ENCODE measurements around the gene ZNF547. TPM values are rescaled to one million over a fixed set of nuclear protein-coding genes. Genes with fewer than 3 reads are reported as not detected.

ZNF547 gene
- total RNA-seq, 1 experiment from 2014 or later, result 1.4 TPM

- POLR2A ChIA-PET, result no interaction called here
- Histone ChIP-seq H4K20me1 (ENCODE audit: insufficient read depth) (no peaks in the 10 kb centered on the region), H2AFZ (ENCODE audit: low read depth, low read length, poor library complexity, severe bottlenecking) (no peak overlapping the region), H3K4me1 (ENCODE audit: control insufficient read depth in 1 of 2, insufficient read depth in 2 of 2, low read length in 2 of 2) (peaks cover 0 to 5% of the 10 kb centered on the region in 2 experiments; a peak in 1 of 4 replicates), H3K36me3 (ENCODE audit: control insufficient read depth in 1 of 2, insufficient read depth in 2 of 2, low read length in 2 of 2) (no peaks in the 10 kb centered on the region), H3K4me3 (replicated peaks in 1 of 2; ENCODE audit: low read depth in 1 of 2, low read length in 2 of 2) (no peak overlapping the region), H3K79me2 (ENCODE audit: insufficient read depth, low read length) (peaks cover 5% of the 10 kb centered on the region; the same call in 1 of the 2 replicates), H3K4me2 (ENCODE audit: low read length) (no peak overlapping the region), H3K27me3 (ENCODE audit: insufficient read depth, low read length) (no peaks in the 10 kb centered on the region), H3K9ac (ENCODE audit: low read length) (no peak overlapping the region), H3K27ac (ENCODE audit: low read depth, low read length) (no peak overlapping the region), H3K9me2 (ENCODE audit: insufficient read depth) (no peaks in the 10 kb centered on the region), H3K9me3 (ENCODE audit: control insufficient read depth in 1 of 2, insufficient read depth in 1 of 2, low read depth in 1 of 2, low read length in 2 of 2) (peaks cover 7 to 8% of the 10 kb centered on the region in 2 experiments; a peak in 2 of 4 replicates)
- TF ChIP-seq ELF1 (IDR thresholded peaks at IDR 0.05; ENCODE audit: borderline replicate concordance, low read depth) (no peak), RAD21 (IDR thresholded peaks at IDR 0.05; ENCODE audit: low read depth) (peak; percentile 71), JUND (IDR thresholded peaks at IDR 0.05) (no peak), TCF7L2 (IDR thresholded peaks at IDR 0.05; ENCODE audit: borderline replicate concordance, extremely low read depth, insufficient read depth, insufficient read length) (no peak), YY1 (IDR thresholded peaks at IDR 0.05; ENCODE audit: extremely low read depth, insufficient replicate concordance, low read depth, low read length) (no peak), FOSL1 (IDR thresholded peaks at IDR 0.05; ENCODE audit: low read depth) (no peak), ZFX (IDR thresholded peaks at IDR 0.05) (no peak), EZH2 (IDR thresholded peaks at IDR 0.05) (no peak)
- TF ChIP-seq, protein P1, sequence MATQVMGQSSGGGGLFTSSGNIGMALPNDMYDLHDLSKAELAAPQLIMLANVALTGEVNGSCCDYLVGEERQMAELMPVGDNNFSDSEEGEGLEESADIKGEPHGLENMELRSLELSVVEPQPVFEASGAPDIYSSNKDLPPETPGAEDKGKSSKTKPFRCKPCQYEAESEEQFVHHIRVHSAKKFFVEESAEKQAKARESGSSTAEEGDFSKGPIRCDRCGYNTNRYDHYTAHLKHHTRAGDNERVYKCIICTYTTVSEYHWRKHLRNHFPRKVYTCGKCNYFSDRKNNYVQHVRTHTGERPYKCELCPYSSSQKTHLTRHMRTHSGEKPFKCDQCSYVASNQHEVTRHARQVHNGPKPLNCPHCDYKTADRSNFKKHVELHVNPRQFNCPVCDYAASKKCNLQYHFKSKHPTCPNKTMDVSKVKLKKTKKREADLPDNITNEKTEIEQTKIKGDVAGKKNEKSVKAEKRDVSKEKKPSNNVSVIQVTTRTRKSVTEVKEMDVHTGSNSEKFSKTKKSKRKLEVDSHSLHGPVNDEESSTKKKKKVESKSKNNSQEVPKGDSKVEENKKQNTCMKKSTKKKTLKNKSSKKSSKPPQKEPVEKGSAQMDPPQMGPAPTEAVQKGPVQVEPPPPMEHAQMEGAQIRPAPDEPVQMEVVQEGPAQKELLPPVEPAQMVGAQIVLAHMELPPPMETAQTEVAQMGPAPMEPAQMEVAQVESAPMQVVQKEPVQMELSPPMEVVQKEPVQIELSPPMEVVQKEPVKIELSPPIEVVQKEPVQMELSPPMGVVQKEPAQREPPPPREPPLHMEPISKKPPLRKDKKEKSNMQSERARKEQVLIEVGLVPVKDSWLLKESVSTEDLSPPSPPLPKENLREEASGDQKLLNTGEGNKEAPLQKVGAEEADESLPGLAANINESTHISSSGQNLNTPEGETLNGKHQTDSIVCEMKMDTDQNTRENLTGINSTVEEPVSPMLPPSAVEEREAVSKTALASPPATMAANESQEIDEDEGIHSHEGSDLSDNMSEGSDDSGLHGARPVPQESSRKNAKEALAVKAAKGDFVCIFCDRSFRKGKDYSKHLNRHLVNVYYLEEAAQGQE (IDR thresholded peaks at IDR 0.05; ENCODE audit: low read depth), result no peak
- TF ChIP-seq, protein P2, sequence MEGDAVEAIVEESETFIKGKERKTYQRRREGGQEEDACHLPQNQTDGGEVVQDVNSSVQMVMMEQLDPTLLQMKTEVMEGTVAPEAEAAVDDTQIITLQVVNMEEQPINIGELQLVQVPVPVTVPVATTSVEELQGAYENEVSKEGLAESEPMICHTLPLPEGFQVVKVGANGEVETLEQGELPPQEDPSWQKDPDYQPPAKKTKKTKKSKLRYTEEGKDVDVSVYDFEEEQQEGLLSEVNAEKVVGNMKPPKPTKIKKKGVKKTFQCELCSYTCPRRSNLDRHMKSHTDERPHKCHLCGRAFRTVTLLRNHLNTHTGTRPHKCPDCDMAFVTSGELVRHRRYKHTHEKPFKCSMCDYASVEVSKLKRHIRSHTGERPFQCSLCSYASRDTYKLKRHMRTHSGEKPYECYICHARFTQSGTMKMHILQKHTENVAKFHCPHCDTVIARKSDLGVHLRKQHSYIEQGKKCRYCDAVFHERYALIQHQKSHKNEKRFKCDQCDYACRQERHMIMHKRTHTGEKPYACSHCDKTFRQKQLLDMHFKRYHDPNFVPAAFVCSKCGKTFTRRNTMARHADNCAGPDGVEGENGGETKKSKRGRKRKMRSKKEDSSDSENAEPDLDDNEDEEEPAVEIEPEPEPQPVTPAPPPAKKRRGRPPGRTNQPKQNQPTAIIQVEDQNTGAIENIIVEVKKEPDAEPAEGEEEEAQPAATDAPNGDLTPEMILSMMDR (IDR thresholded peaks at IDR 0.05 in 2 of 3, conservative IDR thresholded peaks at IDR 0.05 in 1 of 3; ENCODE audit: borderline replicate concordance in 1 of 3, insufficient read depth in 1 of 3, low read depth in 2 of 3, low read length in 2 of 3), result peak; percentile 31 to 81 (median 74); a peak in 5 of 6 replicates
- TF ChIP-seq, protein P3, sequence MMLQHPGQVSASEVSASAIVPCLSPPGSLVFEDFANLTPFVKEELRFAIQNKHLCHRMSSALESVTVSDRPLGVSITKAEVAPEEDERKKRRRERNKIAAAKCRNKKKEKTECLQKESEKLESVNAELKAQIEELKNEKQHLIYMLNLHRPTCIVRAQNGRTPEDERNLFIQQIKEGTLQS (IDR thresholded peaks at IDR 0.05), result no peak
- TF ChIP-seq, protein P4, sequence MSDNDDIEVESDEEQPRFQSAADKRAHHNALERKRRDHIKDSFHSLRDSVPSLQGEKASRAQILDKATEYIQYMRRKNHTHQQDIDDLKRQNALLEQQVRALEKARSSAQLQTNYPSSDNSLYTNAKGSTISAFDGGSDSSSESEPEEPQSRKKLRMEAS (IDR thresholded peaks at IDR 0.05), result no peak
- peak; percentile 32 for DNase-seq (ENCODE audit: low read depth, low spot score)
- no TSS peak for BruUV-seq (replicated peaks)
- CTCF ChIA-PET, result no interaction called here
- peak; percentile 61 for ATAC-seq
- RAD21 ChIA-PET (ENCODE audit: low non-redundant PET in 1 of 2, low total read pairs in 2 of 2, uncharacterized antibody in 2 of 2, unreplicated experiment in 2 of 2), result interaction anchor here in 1 of 2 experiments (0.8 kb wide), 1 partner anchor 17 kb away, joined by 7 read pairs; the partner anchor contains the start of gene ZNF548
- intact Hi-C loops (cut with micrococcal nuclease), result loop anchor here (10.0 kb wide), 1 partner anchor 498 kb away; no protein-coding TSS in a partner anchor
Observed at GRCh38 chr19:57406516-57407123, 43.3 kb downstream of the ZNF547 start.

Data from HCT116 (cell line).